Nephron (organoid): ENCODE results near the gene DOK3.
A peak's percentile ranks its signal among the peaks of the same experiment; 100 is the strongest.

Source experiments
- H3K27ac Mint-ChIP-seq, 3 experiments: 2 replicates each; pipeline ENCODE4 v1.8.0; 2020; ENCODE audit warnings: mixed read lengths in 3 of 3, mild to moderate bottlenecking in 2 of 3, moderate library complexity in 1 of 3
- H3K27me3 Mint-ChIP-seq: 2 replicates; pipeline ENCODE4 v1.8.0; 2021; ENCODE audit warnings: low read depth, mild to moderate bottlenecking, moderate library complexity, mixed read lengths
- H3K36me3 Mint-ChIP-seq: 2 replicates; pipeline ENCODE4 v1.8.0; 2020; ENCODE audit warnings: low read depth, mixed read lengths
- H3K4me1 Mint-ChIP-seq: 2 replicates; pipeline ENCODE4 v1.8.0; 2020; ENCODE audit warnings: mixed read lengths
- H3K4me3 Mint-ChIP-seq, 3 experiments: 2 replicates each; pipeline ENCODE4 v1.8.0; 2020; ENCODE audit warnings: mild to moderate bottlenecking in 3 of 3, mixed read lengths in 3 of 3, moderate library complexity in 2 of 3
- H3K9me3 Mint-ChIP-seq: 2 replicates; pipeline ENCODE4 v1.8.0; 2020; ENCODE audit warnings: mixed read lengths
- TF ChIP-seq, protein P1 (sequence below), 3 experiments: fragments of 200-600 bp; sonication (generic); IDR thresholded peaks; one replicate each; pipeline ENCODE4 v1.5.0; 2021; ENCODE audit warnings: antibody characterized with exemption in 3 of 3; ENCODE audit not compliant: unreplicated experiment in 3 of 3

DOK3 gene

DNA sequence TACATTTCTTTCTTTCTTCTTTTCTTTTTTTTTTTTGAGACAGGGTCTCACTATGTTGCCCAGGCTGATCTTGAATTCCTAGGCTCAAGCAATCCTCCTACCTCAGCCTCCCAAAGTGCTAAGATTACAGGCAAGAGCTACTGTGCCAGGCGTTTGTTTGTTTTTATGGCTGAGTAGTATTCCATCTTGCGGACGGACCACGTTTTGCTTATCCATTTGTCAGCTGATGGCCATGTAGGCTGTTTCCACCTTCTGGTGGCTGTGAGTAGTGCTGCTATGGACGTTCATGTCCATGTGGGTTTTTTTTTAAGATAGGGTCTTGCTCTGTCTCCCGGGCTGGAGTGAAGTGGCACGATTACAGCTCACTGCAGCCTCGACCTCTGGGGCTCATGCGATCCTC lies 2.5 kb downstream of the DOK3 start:
- no peak overlapping the region for H3K4me3 Mint-ChIP-seq
- TF ChIP-seq, protein P1, sequence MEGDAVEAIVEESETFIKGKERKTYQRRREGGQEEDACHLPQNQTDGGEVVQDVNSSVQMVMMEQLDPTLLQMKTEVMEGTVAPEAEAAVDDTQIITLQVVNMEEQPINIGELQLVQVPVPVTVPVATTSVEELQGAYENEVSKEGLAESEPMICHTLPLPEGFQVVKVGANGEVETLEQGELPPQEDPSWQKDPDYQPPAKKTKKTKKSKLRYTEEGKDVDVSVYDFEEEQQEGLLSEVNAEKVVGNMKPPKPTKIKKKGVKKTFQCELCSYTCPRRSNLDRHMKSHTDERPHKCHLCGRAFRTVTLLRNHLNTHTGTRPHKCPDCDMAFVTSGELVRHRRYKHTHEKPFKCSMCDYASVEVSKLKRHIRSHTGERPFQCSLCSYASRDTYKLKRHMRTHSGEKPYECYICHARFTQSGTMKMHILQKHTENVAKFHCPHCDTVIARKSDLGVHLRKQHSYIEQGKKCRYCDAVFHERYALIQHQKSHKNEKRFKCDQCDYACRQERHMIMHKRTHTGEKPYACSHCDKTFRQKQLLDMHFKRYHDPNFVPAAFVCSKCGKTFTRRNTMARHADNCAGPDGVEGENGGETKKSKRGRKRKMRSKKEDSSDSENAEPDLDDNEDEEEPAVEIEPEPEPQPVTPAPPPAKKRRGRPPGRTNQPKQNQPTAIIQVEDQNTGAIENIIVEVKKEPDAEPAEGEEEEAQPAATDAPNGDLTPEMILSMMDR (IDR thresholded peaks at IDR 0.05; ENCODE audit: unreplicated experiment in 3 of 3): no peak
- peaks cover 4% of the 10 kb centered on the region for H3K27me3 Mint-ChIP-seq
- H3K9me3 Mint-ChIP-seq: no peaks in the 10 kb centered on the region
- no peak overlapping the region for H3K27ac Mint-ChIP-seq
- H3K4me1 Mint-ChIP-seq: peaks cover 10% of the 10 kb centered on the region
- peaks cover 25% of the 10 kb centered on the region for H3K36me3 Mint-ChIP-seq

GRCh38 chr5:177505075-177505474 lies 4.6 kb downstream of the DOK3 start:
- Mint-ChIP-seq H3K36me3 (peaks cover 10% of the 10 kb centered on the region), H3K27ac (no peak overlapping the region), H3K9me3 (no peaks in the 10 kb centered on the region), H3K4me1 (peaks cover 18% of the 10 kb centered on the region), H3K4me3 (no peak overlapping the region), H3K27me3 (peaks cover 4% of the 10 kb centered on the region)
- TF ChIP-seq, protein P1 (IDR thresholded peaks at IDR 0.05; ENCODE audit: unreplicated experiment in 3 of 3): no peak

GRCh38 chr5:177504086-177505056 lies 5.3 kb downstream of the DOK3 start:
- no peak overlapping the region for H3K4me3 Mint-ChIP-seq
- peaks cover 7% of the 10 kb centered on the region for H3K27me3 Mint-ChIP-seq
- TF ChIP-seq, protein P1 (IDR thresholded peaks at IDR 0.05; ENCODE audit: unreplicated experiment in 3 of 3): no peak
- H3K9me3 Mint-ChIP-seq: no peaks in the 10 kb centered on the region
- no peak overlapping the region for H3K27ac Mint-ChIP-seq
- H3K4me1 Mint-ChIP-seq: peaks cover 21% of the 10 kb centered on the region
- H3K36me3 Mint-ChIP-seq: peaks cover 10% of the 10 kb centered on the region

DNA sequence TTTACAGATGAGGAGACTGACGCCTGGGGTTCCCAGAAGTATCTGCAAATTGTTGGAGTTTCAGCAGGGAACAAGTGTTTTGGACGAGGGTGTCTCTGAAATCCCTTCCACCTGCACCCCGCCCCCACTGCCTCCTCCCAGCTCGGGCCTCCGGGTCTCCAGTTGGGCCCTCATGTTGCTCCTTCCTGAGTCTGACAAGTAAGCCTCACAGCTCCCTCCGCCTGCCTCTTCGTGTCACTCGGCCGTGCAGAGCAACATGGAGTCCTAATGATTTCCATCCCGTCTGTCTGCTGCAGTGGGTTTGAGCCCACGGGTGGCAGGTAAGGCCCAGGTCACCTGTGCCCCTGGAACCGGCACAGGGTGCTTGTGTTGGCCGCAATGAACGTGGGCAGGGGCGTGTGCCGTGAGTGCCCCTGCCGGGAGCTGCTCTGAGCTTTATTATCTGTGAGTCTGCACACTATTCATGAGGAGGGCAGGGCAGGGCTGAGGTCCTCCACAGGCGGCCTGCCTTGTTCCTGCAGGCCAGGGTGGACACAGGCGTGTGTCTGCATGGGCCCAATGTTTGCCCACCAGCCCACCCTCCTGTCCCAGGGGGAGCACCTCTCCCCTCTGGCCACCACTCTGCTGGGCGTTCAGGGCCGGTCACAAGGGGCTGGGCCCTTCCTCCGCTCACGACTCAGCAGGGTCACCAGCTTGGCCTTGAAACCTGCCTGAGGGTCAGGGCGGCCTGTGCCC lies 6.1 kb downstream of the DOK3 start:
- Mint-ChIP-seq H3K9me3 (no peaks in the 10 kb centered on the region), H3K27me3 (peaks cover 7% of the 10 kb centered on the region), H3K4me1 (peaks cover 22% of the 10 kb centered on the region), H3K36me3 (peaks cover 10% of the 10 kb centered on the region), H3K27ac (no peak overlapping the region), H3K4me3 (no peak overlapping the region)
- TF ChIP-seq, protein P1 (IDR thresholded peaks at IDR 0.05; ENCODE audit: unreplicated experiment in 3 of 3): no peak

GRCh38 chr5:177502886-177503285 lies 6.7 kb downstream of the DOK3 start:
- H3K9me3 Mint-ChIP-seq: no peaks in the 10 kb centered on the region
- peaks cover 10% of the 10 kb centered on the region for H3K36me3 Mint-ChIP-seq
- H3K4me3 Mint-ChIP-seq: no peak overlapping the region
- H3K4me1 Mint-ChIP-seq: peaks cover 29% of the 10 kb centered on the region
- peaks cover 7% of the 10 kb centered on the region for H3K27me3 Mint-ChIP-seq
- TF ChIP-seq, protein P1 (IDR thresholded peaks at IDR 0.05; ENCODE audit: unreplicated experiment in 3 of 3): no peak
- peak overlapping the region in 2 of 3 experiments; percentile 21 to 49 for H3K27ac Mint-ChIP-seq
